GM21515 (cell line): ENCODE results near the gene PPP1R1A.

ENCODE experiments used
- ATAC-seq: cut with Tn5 transposase; IDR thresholded peaks from one replicate; pipeline ENCODE4 v1.9.1; 2021; ENCODE audit not compliant: unreplicated experiment

Gene PPP1R1A

DNA sequence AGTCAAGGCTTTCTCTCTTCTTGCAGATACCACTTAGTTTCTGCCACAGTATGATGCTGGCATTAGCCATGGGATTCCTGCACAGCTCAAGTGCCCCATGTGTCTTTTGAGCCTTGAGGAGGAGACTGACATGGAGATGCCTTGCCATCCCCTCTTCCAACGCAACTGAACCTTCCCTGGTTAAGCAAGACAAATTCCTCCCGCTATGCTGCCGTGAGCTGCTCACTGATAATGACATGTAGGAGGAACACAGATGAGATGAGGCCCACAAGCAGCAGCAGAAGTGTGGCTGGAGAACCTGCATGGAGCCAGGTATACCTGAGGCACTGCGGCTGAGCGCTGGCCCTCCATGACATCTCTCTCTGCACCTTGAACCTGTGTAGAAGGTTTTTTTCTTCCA lies 15.4 kb upstream of the PPP1R1A start:
- no peak for ATAC-seq

DNA sequence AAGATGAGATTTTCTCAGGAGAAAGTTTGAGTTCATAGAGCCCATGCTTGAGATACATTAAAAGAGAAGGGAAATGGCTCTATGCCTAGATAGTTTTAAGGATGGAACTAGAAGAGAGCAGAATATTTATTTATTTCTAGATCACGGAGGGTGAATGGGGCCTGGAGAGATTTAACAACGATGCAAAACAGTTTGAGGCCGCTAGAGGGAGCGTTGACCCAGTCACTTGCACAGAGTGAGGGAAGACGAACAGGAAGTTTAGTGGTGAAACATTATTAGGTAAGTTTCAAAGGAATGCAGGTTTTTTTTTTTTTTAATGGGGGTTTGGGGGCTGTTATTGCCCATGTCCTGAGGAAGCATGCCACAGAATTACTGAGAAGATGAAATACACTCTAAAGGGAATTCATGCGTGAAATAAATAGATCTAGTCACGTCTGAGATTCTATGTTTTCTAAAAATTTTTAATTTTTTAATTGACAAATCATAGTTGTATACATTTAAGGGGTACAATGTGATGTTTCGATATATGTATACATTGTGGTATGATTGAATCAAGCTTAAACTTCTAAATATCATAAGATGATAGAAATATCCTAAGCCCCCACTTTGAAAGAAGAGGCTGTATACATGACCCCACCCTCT lies 14.8 kb upstream of the PPP1R1A start:
- ATAC-seq = peak; percentile 92

DNA sequence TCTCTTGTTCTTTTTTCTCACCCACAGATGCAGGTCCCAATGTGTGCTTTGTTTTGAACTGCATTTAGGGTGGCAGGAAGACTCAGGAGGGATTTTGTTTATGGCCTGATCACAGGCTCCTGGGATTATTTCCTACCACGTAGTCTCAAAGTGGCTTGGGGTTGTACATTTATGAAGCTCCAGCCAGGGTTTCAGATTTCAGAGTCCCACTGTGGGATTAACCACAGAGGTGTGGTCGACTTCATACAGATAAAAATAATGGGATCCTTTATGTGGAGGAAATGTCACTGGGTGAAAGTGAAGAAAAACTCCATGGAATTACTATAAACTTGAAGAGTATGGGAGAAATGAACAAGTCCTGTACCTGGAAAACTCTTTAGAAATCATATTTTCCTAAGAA lies 14.2 kb upstream of the PPP1R1A start:
- no peak for ATAC-seq

DNA sequence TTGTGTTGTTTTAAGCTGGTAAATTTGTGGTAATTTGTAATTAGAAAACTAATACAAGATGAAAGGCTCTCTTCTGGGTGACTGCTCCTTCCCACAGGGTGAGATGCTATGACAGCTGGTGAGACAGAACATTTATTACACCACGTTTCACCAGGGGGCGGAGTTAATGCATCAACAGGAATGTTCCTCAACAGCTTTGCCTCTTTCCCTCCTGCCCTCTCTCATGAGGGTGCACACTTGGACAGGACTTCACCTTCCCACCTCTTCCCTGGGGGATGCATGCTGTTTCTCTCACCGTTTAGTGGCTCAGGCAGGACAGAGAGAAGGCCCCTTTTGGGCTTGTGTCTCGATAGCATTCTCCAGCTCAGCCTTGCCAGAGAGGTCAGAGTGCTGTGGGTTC lies 13.4 kb upstream of the PPP1R1A start:
- ATAC-seq = no peak

DNA sequence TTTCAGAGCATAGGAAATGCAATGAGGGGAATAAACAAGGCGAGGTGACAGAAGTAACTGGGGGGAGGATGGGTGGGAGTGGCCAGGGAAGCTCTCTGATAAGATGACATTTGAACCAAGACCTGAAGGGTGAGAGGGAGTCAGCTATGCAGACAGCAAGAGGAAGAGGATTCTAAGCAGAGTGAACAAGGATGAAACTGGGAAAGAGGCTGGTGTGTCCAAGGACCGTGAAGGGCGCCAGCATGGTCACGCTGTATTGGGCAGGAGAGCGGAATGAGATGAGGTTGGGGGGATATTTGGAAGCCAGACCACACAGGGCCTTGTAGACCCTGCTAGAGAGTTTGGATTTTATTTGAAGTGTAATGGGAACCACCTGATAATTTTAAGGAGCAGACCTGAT lies 10.5 kb upstream of the PPP1R1A start:
- ATAC-seq = no peak

DNA sequence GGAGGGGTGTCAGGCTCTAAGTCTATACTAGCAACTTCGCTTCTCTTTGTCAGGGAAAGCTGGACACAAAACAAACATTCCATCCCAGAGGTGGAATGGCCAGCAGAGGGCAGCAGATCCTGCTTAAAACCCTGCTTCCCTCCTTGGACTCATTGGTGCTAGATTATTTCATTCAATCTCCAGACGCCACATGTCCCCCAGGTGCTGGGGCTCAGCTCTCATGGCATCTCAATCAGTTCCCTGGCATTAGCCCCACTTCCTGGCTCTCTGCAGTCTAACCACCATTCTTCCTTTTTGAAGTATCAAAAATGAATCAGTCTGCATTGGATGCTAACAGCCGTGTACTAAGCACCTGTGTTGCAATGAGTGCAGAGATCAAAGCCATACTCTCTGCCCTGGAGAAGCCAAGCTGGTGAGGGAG lies 8.1 kb upstream of the PPP1R1A start:
- ATAC-seq = no peak

DNA sequence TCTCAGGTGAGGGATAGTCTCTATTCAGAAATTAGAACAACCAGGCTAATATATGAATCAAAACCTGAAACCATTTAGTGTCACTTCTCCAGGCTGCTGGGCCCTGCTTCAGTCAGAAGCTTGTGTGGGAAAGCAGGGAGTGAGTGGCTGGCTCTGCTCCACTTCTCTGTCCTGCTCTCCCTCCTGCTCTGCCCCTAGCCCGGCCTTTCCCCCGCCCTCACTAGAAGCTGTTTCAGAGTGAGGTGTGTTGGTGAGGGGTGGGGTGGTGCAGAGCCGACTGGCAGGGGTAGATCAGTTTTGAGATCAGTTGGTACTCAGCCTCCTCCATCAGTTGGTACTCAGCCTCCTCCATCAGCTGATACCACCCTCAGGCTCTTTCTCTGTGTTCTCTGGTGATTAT lies 7.0 kb upstream of the PPP1R1A start:
- ATAC-seq = no peak

DNA sequence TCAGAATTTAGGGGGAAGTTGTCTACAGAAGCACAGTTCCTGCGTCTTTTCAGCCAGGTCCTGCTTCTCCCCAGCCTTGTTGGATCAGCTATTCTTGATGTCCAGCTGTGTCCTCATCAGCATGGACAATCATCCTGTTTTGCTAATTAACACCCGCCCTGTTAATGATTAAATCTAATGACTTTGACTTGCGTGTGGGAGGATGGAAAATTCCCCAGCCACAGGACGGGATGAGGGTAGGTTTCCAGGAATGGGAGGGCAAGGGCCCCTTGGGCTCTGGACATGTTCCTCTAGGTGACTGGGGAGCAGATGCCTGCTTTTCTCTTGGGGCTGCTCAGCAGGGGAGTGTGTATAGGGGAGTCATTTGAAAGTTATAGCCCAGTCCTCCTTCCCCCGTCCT lies 5.3 kb upstream of the PPP1R1A start:
- no peak for ATAC-seq

DNA sequence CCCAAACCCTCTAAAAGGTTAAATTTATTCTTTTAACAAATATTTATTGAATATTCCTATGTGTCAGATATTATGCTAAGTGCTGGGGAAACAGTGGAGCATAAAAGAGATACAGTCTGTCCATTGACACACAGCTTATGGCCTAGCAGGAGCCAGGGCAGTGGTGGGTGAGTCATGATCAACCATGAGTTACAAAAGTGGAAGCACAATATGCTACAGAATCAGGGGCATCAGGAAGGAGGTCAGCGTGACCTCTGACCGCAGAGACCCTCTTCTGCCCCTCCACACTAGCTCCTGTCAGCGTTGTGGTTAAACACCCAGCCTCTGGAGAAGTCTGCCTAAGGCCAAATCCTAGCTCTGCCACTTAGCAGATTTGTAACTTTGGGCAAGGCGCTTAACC lies 4.7 kb upstream of the PPP1R1A start:
- ATAC-seq = no peak

DNA sequence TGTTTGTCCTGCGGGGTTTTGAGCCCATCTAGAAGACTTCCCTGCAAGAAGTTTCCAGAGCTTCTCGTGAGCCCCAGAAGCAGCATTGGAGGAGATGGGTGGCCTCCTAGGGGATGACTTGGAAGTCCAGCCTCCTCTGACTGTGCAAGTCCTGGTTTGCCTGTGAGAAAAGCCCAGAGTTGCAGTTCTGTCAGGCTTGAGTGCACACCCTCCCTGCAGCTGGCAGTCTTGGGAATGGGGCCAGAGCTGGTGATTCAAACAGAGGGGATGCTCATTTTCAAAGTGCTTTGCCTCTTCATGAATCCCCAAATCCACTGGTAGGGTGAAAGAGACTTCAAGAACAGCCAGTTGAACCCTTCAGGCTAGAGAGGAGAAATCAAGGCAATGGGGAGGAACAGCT lies 3.9 kb upstream of the PPP1R1A start:
- ATAC-seq = no peak

DNA sequence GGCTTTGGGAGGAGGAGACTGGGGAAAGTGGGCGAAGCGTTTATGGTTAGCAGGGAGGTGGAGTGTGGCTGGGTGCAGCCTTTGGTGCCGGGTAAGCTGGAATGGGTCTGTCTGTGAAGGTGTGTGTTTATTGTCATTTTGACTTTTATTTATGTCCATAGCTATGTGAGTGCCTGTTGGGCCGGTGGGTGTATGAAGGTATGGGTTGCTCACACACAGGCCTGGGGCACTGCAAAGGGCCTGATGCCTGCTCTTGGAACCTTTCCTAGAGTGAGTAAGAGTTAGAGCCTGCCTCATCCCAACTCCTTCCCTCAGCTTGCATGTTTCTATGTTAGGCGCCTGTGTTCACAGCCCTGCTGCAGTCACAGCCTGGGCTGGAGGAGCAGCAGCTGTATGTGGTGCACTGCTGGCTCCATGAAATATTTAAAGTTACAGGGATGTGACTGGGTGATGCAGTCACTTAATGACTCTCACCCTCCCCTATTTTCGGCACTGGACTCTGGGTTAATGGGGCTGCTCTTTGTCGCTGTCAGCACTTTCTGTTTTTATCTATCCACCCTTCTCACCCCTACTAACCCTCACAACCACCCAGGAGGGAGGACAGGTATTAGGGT lies 2.6 kb upstream of the PPP1R1A start:
- no peak for ATAC-seq

DNA sequence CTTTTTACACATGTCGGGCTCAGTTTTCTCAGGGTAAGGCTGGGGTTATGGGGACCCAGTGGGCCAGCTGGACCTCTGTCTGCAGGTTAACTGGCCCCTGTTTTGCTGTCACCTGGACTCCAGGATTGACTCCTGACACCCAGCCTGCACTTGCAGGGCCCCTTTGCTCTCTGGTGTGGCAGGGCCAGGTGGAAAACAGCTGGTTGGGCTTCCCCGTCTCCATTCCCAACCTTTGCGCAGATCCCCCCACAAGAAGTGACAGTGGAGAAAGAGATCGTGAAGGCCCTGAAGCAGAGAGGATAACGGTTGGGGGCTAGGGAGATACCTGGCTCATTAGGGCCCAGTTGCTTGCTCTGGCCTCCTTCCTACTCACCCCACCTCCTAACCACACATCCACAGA lies 1.5 kb upstream of the PPP1R1A start:
- ATAC-seq = no peak

DNA sequence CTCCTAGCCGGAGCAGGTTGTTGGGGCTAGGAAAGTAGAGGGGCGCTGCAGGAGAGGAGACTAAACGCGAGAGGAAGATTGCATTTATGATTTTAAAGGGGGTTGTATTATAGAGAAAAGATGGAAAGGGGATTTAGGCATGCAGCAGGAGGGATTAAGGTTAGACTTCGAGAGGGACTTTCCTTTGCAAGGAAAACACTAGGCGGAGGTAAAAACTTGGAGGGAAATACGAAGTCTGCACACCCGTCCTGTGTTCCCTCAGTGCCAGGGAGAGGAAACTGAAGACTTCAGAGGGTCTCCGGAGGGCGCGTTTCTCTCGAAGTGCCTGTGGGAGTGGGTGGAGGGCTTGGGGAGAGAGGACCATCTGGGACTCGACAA lies 420 bp upstream of the PPP1R1A start:
- ATAC-seq = no peak

DNA sequence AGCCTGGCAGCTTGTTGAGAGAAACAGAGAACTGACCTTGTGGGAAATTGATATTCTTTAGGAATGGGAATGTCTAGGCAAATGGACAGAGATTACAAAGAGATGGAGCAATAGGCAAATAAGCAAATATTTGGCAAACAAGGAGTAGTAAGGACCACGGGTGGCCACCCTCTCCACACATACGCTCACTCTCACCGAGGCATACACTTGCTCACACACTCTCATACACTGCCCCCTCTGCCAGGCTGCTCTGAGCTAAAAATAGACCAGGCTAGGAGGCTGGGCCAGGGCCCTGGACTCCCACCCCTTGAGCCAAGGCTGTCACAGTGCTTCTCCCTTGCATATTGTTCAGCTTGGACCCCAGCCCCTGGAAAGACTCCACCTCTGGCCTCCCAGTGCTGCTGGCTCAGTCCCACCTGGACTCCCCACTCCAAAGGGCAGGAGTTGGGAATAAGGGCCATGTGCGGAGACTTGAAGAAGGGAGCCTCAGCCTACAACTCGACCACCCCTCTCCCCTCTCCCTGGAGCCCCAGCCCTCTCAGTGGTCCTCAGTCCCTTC lies 1.1 kb downstream of the PPP1R1A start:
- ATAC-seq = no peak

DNA sequence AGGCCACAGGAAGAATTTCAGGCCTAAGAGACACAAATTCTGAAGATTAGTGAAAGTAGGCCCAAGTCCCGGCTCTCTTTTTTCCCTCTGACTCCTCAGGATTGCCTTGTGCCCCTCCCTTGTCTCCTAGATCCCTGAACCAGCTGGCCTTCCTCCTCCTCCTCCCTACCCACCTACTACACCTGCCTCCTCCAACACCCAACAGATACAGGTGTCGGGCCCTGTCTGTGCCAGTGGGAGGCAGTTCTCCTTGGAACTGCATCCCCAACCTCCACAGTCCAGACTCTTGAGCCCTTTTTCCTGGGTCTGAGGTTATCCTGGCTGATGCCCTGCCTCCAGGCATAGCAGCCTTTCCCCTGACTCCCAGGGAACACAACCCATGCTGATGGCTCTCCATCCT lies 1.8 kb downstream of the PPP1R1A start:
- no peak for ATAC-seq

DNA sequence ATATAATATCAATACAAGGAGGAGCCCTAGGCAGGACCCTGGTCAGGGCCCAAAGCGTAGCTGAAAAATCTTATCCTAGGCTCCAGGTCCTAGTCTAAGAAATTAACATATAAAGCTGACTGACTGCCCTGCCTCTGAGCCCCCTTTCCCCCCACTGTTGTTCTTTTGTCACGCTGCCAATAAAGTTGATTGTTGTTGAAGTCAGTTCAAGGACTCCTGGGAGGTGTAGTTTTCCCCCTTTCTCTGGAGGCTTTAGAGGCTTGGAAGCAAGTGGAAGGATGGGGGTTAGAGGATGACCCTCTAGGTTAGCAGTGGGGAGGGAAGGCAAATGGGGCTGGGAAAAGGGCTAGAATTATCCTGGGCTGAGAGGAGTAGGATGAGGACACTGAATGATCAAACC lies 3.2 kb downstream of the PPP1R1A start:
- no peak for ATAC-seq

DNA sequence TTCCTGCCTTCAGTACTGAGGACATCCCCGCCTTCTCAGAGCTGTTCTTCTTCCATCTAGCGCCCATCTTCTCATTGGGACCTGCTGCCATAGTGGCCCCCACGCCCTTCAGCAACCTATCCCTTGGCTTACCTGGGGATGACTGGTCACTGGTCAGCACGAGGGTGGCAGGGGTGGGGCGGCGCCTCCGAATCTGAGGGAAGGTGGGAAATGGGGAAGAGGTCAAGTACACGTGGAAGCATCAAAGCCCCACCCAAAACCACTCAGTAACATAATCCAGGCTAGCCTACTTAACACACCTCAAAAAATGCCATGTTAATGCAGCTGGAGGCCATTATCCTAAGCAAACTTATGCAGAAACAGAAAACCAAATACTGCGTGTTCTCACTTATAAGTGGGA lies 4.3 kb downstream of the PPP1R1A start:
- ATAC-seq = no peak

DNA sequence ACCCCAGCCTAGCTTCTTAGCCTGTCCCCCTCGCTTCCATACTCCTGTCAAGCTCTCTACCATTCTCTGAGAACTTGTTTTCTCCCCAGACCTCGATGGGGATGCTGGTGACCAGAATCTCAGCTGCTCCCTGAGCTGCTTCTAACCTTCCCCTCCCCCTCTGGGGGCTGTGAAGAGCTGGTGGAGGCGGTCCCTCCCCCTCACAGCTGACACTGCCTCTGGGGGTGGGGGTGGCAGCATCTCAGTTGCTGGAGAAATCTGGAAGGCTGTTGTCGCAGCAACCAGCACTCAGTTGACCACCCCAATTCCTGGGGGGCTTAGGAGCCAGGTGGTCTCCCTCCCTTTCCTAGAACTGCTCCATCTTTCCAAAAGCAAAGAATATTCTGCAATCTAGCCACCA lies 4.7 kb downstream of the PPP1R1A start:
- ATAC-seq = no peak

DNA sequence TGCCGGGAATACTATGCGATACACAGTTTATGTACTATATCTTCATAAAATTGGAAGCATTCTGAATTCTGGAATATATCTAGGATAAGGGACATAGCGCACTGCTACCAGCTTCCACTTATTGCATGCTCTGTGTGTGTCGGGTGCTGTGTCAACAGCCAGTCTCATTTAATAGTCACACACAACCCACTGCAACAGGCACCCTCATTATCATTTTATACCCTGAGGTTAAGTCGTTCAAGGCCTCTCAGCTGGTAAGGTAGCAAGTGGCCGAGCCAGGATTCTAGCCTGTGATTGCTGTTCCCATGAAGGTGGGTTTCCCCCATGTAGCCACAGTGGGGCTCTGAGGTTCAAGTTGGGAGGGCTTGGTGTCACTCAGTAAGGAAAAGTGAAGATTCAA lies 7.0 kb downstream of the PPP1R1A start:
- ATAC-seq = no peak

DNA sequence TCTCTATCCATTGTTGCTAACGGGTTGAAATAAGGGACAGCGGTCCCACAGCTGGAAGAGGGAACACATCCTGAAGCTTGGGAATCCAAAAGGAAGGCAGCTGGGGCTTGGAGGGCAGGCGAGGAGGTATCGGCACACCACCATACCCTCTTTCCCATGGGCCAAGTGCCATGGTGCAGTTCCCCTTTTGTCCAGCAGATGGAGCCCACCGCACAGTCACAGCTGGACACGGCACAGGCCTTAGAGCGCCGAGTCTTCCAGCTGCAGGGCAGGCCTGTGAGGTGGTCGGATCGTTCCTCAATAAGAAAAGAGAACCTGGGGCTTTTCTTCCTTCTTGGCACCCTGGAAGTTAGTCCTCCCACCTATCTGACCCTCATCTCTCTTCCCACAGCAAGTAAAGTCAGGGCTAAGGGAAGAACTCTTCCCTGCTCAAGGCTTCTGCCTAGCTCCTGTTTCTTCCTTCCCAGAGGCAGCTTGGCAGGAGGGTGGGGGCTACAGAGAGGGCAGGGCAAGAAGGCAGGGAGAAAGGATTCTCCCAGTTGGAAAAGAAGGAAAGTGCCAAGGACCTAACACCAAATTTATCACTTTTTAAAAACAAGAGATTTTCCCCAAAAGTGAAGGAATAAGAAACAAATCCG lies 8.6 kb downstream of the PPP1R1A start:
- ATAC-seq = peak; percentile 97

DNA sequence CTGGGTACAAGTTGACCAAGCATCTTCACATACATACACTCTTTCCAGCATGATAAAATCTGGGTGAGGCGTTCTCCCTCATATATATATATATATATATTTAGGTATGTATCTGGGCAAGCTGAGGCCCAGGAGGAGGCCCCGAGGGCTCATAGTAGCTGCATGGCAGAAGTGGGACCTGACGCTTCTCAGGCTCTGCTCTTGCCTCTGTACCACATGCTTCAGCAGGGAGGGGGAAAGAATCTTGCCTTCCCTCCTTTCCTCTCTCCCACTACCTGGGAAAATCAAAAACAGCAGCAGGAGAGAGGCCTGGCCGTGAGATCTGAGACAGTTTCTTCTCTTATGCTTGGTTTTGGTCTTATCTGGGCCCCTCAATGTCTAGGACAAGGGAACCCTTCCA lies 9.2 kb downstream of the PPP1R1A start:
- ATAC-seq = peak; percentile 15

DNA sequence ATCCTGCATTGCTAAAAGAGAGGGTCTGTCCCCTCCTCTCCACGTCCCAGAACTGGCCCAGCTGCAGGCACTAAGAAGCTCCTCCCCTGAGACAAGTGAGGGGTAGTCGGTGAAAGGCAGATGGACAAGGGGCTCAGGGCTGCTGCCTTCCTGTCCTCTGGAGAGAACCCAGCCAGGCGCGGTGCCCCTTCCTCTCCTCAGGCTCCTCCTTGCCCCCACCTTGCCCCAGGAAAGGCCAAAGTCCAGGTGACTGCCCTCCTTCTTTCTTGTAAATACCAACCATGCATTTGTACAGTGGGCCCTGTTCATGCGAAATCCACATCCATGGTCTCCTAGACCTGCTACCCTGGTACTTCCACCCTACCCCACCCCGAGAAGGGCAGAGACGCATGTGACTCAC lies 9.7 kb downstream of the PPP1R1A start:
- ATAC-seq = no peak

DNA sequence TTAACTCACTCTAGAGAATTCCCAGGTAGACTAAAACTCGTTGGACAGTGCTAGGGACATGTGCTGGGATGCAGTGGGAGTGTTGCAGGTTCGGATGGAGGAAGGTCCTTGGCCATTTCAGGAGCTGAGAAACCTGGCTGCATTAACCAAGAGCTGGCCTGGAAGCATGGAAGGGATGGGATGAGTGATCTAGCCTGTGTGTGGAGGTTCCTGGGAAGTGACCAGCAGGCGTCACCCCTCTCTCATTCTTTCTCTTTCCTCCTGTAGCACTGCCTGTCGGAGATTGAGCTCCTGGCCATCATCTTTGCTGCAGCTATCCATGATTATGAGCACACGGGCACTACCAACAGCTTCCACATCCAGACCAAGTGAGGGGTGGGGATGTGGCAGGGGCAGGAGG lies 15.6 kb downstream of the PPP1R1A start:
- no peak for ATAC-seq
